ENCODE data around the gene ALDH3B2. TPM values are rescaled to one million over a fixed set of nuclear protein-coding genes. Genes with fewer than 3 reads are reported as not detected.
A peak's percentile ranks its signal among the peaks of the same experiment; 100 is the strongest.

ALDH3B2 gene
- total and polyA plus RNA-seq, 2 of the 8 experiments (the other 6 are each of a cell fraction or from before 2014, with no cell fraction given): not detected

- TF ChIP-seq, protein P1, sequence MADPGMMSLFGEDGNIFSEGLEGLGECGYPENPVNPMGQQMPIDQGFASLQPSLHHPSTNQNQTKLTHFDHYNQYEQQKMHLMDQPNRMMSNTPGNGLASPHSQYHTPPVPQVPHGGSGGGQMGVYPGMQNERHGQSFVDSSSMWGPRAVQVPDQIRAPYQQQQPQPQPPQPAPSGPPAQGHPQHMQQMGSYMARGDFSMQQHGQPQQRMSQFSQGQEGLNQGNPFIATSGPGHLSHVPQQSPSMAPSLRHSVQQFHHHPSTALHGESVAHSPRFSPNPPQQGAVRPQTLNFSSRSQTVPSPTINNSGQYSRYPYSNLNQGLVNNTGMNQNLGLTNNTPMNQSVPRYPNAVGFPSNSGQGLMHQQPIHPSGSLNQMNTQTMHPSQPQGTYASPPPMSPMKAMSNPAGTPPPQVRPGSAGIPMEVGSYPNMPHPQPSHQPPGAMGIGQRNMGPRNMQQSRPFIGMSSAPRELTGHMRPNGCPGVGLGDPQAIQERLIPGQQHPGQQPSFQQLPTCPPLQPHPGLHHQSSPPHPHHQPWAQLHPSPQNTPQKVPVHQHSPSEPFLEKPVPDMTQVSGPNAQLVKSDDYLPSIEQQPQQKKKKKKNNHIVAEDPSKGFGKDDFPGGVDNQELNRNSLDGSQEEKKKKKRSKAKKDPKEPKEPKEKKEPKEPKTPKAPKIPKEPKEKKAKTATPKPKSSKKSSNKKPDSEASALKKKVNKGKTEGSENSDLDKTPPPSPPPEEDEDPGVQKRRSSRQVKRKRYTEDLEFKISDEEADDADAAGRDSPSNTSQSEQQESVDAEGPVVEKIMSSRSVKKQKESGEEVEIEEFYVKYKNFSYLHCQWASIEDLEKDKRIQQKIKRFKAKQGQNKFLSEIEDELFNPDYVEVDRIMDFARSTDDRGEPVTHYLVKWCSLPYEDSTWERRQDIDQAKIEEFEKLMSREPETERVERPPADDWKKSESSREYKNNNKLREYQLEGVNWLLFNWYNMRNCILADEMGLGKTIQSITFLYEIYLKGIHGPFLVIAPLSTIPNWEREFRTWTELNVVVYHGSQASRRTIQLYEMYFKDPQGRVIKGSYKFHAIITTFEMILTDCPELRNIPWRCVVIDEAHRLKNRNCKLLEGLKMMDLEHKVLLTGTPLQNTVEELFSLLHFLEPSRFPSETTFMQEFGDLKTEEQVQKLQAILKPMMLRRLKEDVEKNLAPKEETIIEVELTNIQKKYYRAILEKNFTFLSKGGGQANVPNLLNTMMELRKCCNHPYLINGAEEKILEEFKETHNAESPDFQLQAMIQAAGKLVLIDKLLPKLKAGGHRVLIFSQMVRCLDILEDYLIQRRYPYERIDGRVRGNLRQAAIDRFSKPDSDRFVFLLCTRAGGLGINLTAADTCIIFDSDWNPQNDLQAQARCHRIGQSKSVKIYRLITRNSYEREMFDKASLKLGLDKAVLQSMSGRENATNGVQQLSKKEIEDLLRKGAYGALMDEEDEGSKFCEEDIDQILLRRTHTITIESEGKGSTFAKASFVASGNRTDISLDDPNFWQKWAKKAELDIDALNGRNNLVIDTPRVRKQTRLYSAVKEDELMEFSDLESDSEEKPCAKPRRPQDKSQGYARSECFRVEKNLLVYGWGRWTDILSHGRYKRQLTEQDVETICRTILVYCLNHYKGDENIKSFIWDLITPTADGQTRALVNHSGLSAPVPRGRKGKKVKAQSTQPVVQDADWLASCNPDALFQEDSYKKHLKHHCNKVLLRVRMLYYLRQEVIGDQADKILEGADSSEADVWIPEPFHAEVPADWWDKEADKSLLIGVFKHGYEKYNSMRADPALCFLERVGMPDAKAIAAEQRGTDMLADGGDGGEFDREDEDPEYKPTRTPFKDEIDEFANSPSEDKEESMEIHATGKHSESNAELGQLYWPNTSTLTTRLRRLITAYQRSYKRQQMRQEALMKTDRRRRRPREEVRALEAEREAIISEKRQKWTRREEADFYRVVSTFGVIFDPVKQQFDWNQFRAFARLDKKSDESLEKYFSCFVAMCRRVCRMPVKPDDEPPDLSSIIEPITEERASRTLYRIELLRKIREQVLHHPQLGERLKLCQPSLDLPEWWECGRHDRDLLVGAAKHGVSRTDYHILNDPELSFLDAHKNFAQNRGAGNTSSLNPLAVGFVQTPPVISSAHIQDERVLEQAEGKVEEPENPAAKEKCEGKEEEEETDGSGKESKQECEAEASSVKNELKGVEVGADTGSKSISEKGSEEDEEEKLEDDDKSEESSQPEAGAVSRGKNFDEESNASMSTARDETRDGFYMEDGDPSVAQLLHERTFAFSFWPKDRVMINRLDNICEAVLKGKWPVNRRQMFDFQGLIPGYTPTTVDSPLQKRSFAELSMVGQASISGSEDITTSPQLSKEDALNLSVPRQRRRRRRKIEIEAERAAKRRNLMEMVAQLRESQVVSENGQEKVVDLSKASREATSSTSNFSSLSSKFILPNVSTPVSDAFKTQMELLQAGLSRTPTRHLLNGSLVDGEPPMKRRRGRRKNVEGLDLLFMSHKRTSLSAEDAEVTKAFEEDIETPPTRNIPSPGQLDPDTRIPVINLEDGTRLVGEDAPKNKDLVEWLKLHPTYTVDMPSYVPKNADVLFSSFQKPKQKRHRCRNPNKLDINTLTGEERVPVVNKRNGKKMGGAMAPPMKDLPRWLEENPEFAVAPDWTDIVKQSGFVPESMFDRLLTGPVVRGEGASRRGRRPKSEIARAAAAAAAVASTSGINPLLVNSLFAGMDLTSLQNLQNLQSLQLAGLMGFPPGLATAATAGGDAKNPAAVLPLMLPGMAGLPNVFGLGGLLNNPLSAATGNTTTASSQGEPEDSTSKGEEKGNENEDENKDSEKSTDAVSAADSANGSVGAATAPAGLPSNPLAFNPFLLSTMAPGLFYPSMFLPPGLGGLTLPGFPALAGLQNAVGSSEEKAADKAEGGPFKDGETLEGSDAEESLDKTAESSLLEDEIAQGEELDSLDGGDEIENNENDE (IDR thresholded peaks at IDR 0.05; ENCODE audit: insufficient replicate concordance, low read length): no peak
- TF ChIP-seq TAF7 (optimal IDR thresholded peaks at IDR 0.05; ENCODE audit: borderline replicate concordance, low read depth, low read length) (peak; percentile 42), GABPA (IDR thresholded peaks at IDR 0.05; ENCODE audit: borderline replicate concordance, insufficient read depth, low read length) (0 out of 2 replicates have a peak, but pooled peaks have one; percentile 37), CBX5 (IDR thresholded peaks at IDR 0.05; ENCODE audit: low read depth, low read length) (no peak), CTCF (IDR thresholded peaks at IDR 0.05; ENCODE audit: control extremely low read depth in 1 of 3, insufficient read depth in 1 of 3, low read depth in 1 of 3, low read length in 3 of 3) (peak in 2 of 3 experiments; percentile 73 to 98; a peak in 3 of 4 replicates), CHD1 (IDR thresholded peaks at IDR 0.05; ENCODE audit: low read depth, low read length) (no peak), HDAC2 (IDR thresholded peaks at IDR 0.05; ENCODE audit: borderline replicate concordance in 1 of 2, low read depth in 2 of 2, low read length in 2 of 2) (no peak)
Observed at GRCh38 chr11:67648140-67648795, 26.2 kb downstream of the ALDH3B2 start (continued).

All from H1 (cell line).